ENCODE measurements around the gene TMEM86A.
"Not testable (repeated sequence)": the region's sequence is repeated elsewhere in the genome, so short reads cannot be mapped to it uniquely, and the experiment has no call there.

The TMEM86A gene, protein sequence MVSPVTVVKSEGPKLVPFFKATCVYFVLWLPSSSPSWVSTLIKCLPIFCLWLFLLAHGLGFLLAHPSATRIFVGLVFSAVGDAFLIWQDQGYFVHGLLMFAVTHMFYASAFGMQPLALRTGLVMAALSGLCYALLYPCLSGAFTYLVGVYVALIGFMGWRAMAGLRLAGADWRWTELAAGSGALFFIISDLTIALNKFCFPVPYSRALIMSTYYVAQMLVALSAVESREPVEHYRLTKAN

DNA sequence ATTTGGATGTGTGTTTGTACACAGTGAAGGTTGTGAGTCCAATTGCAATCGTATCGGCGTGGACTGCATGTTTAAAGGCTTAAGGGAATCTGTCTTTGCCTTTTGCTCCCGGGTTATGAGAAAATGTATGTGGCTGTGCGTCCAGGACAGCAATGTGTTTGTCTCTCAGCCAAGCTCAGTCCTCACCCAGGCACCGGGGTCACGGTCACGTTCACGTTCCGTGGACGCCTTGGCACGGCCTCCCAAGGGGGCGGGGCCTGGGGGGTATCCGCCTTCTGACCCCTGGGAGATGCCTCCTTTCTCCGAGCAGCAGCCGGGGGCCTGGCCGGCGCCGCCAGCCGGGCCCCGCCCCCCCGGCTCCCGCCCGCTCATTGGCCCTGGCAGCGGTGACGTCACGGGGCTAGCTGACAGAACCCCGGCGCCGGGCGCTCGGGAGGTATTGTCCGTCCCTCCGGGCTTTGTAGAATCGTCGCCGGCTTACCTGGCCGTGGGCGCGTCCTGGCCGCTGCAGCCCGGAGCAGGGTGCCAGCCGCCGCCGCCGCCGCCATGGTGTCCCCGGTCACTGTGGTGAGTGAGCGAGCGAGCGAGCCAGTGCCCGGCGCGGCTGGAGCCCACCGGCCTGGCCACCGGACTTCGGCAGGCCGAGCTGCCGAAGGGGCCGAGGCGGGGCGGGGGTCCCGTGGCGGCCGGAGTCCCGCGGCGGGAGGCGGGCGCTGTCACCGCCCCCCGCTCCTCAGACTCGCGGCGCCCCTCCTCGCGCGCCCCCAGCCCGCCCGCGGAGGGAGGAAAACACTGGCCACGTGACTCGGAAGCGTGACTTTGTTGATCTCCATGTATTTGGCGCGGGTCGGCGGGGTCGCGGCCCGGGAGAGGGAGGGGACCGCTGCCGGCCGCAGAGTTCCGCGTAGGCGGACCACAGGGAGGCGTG is at the start of gene TMEM86A:
Gene TMEM86A, plus strand, starts transcription at position 439 of the 928 bp plus-strand sequence. Its CDS starts 108 bp downstream, at position 547.
- peak; percentile 29 to 40 for DNase-seq (ENCODE audit: low read depth in 2 of 2)

DNA sequence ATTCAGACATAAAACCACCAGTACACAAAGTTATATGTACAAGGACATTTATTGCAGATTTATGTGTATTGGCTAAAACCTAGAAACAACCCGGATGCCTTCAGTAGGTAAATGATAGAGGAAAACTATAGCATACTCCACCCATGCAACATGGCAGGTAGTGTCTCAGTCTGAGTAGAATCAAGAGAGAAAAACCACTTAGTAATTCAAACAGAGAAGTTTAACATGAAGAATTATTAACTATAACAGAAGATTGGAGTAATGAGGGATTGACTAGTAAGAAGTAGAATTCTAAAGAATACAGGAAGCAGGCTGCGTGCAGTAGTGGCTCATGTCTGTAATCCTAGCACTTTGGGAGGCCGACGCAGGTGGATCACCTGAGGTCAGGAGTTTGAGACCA is 48.2 kb upstream of the TMEM86A start:
- DNase-seq (ENCODE audit: low read depth in 2 of 2): no peak

DNA sequence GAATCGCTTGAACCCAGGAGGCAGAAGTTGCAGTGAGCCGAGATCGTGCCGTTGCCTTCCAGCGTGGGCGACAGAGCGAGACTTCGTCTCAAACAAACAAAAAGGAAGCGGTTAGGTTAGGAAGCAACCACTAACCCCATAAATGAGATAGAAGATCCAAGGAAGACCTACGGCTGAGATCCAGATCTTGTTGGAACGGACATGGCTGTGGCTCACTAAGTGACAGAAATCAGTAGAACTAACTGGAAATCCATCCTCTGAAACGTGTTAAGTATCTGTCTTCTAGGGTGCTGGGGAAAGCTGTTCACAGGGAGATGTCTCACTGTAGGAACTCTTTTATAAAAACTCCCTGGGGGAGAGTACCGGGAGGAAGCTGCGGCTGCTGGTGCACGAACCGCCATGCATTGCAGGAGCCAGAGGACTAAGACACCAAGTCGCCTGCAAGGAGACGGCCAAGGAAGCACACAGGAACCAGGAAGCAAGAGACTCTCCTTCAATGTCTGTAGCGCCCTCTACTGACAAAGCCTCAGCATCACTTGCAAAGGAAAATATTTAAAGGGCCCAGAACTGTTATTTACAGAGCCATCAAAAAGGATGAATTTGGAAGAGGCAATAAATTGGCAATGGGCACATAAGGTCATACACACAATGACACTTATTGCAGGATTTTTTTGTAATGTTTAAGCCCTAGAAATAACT is 47.6 kb upstream of the TMEM86A start:
- peak; percentile 15 to 22 for DNase-seq (ENCODE audit: low read depth in 2 of 2)

DNA sequence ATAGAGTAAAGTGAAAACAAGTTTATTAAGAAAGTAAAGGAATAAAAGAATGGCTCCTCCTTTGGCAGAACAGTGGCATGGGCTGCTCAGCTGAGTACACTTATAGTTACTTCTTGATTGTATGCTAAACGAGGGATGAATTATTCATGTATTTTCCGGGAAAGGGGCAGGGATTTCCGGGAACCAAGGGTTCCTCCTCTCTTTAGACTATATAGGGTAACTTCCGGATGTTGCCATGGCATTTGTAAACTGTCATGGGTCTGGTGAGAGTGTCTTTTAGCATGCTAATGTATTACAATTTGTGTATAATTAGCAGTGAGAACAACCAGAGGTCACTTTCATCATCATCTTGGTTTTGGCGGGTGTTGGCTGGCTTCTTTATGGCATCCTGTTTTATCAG is 40.9 kb upstream of the TMEM86A start:
- no peak for DNase-seq (ENCODE audit: low read depth in 2 of 2)

DNA sequence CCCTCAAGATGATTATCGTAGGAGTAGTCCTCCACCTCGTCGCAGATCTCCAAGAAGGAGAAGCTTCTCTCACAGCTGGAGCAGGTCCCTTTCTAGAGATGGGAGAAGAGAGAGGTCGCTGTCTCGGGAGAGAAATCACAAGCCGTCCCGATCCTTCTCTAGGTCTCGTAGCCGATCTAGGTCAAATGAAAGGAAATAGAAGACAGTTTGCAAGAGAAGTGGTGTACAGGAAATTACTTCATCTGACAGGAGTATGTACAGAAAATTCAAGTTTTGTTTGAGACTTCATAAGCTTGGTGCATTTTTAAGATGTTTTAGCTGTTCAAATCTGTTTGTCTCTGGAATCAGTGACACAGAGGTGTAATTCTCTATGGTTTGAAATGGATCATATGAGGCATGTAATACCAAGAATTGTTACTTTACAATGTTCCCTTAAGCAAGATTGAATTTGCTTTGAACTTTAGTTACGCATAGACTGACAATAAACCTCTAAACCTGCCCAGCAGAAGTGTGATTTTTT is 33.2 kb upstream of the TMEM86A start:
- DNase-seq (ENCODE audit: low read depth in 2 of 2): not testable (repeated sequence)

DNA sequence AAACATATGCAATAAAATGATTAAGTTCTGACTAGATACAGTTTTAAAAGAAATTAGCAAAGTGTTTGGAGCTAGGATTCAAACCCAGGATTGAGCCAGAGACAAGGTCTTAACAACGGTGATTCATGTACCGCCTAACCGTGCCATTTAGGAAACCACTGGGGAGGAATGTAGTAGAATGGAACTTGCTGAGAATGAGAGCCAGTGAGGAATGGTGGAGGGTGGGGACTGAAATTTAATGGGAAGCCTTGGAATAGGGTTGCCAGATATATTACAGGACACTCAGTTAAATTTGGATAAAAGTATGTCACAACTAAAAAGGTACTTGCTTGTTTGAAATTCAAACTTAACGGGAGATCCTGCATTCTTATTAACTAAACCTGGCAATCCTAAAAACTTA is 30.4 kb upstream of the TMEM86A start:
- no peak for DNase-seq (ENCODE audit: low read depth in 2 of 2)

DNA sequence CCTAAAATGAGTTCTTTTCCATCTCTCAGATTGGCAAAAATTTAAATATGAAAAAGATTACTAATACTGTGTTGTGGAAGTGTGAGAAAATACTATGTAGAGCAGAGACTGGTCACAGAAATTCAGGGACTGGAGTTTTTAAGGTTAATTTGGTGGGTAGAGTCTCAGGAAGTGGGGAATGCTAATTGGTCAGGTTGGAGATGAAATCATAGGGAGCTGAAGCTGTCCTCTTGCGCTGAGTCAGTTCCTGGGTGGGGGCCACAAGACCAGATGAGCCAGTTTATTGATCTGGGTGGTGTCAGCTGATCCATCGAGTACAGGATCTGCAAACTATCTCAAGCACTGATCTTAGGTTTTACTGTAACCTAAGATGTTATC is 29.4 kb upstream of the TMEM86A start:
- no peak for DNase-seq (ENCODE audit: low read depth in 2 of 2)

DNA sequence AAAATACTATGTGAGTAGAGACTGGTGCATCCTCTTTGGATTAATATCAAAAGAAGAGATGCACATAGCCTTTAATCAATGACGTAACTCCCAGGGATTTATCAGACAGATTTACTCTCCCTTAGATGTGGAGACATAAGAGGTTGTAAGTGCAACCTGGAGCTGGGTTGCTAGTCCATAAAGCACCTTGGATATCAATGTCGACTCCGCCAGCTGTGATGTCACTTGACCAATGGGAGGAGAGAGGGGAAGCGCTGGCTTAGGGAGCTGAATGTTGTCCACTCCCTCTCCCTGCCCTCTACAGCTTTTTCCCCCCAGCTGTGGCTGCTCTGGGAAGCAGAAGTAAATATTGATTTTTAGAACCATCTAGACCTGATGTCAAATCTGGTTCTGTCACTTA is 28.9 kb upstream of the TMEM86A start:
- DNase-seq (ENCODE audit: low read depth in 2 of 2): no peak

DNA sequence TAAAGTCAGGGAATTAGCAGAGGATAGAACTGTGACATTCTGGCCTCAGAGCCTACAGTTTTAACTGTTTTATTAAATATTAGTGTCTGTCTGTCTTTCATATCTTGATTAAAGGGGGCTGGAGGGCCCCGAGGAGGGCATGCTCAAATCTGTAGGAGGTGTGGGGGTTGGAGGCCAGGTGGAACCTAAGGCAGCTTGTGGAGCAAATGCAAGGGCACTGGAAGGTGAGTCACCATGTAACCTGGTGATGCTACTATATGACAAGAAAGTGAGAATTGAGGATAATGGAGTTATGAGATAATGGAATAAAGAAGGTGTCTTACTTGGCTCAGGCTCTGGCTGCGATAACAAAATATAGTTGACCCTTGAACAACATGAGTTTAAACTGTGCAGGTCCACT is 27.3 kb upstream of the TMEM86A start:
- no peak for DNase-seq (ENCODE audit: low read depth in 2 of 2)

DNA sequence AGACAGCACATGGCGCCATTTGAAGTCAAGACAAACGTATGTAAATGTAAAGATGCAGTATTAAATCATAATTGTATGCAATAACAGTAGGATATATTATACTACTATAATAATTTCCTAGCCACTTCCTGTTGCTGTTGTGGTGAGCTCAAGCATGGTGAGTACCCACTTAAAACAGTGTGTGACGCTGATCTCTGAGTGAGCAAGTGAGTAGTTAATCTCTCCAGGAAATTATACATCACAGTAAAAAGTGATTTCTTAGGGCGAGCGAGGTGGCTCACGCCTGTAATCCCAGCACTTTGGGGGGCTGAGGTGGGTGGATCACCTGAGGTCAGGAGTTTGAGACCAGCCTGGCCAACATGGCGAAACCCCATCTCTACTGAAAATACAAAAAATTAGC is 26.4 kb upstream of the TMEM86A start:
- not testable (repeated sequence) for DNase-seq (ENCODE audit: low read depth in 2 of 2)

DNA sequence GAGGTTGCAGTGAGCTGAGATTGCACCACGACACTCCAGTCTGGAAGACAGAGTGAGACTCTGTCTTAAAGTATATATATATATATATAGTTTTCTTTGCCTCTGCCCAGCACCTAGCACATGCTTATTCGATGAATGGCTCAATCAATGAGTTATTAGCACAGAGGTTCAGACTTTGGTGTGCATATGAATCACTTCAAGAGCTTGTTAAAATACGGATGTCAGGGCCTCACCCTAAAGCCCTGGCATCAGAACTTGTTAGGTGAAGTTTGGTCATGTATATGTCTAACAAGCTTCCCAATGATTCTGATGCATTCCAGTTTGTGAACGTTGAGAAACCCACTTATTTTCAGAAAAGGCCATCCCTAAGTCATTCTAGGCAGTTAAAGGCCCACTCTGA is 21.8 kb upstream of the TMEM86A start:
- DNase-seq (ENCODE audit: low read depth in 2 of 2): no peak

DNA sequence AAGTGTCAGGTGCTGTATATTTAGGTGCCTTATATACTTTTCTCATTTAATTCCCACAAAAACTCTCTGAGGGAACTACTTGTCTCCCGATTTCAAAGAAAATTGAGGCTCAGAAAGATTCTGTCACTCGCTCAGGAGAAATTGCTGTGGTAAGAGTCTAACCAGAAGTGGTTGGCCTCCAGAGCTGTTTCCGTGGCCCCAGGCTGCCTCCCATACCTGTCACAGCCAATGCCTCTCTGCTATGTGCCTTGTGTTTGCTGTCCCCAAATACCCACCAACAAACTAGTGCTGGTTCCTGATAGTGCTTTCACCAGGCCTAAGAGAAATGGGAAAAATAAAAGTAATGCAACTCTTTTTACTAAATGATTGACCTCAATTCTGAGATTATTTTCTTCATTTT is 21.0 kb upstream of the TMEM86A start:
- no peak for DNase-seq (ENCODE audit: low read depth in 2 of 2)

DNA sequence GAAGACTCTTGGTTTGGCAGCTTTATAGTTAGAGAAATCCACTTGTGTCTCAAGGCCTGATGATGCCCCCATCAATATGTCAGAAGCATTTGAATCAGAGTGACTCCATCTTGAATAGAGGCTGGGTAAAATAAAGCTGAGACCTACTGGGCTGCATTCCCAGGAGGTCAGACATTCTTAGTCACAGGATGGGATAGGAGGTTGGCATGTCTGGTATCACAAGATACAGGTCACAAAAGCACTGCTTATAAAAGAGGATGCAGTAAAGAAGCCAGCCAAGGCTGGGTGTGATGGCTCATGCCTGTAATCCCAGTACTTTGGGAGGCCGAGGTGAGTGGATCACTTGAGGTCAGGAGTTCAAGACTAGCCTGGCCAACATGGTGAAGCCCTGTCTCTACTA is 16.6 kb upstream of the TMEM86A start:
- DNase-seq (ENCODE audit: low read depth in 2 of 2): not testable (repeated sequence)

DNA sequence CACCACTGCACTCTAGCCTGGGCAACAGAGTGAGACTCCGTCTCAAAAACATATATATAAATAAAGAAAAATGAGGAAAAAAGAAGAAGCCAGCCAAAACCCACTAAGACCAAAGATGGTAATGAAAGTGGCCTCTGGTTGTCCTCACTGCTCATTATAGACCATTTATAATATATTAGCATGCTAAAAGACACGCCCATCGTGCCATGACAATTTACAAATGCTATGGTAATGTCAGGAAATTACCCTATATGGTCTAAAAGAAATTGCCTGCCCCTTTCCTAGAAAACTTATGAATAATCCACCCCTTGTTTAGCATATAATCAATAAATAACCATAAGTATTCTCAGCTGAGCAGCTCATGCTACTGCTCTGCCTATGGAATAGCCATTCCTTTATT is 16.1 kb upstream of the TMEM86A start:
- no peak for DNase-seq (ENCODE audit: low read depth in 2 of 2)

DNA sequence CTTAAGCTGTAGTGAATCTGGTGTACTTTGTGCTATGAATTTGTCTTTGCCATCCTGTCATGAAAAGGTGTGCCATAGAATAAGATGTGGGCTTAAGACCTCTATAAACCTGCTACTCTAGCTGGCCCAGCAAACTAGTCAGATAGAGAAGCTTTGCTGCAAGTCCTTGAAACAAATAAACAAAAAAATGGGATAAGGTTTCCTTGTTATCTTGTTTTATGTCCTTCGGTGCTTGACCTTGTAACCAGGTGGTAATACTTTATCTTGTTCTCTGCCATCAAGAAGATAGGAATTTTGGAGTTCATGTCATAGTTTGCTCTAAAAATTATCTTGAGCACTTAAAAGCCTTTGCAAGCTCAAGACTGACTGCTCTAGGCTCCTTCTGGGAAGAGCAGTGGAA is 14.3 kb upstream of the TMEM86A start:
- no peak for DNase-seq (ENCODE audit: low read depth in 2 of 2)

DNA sequence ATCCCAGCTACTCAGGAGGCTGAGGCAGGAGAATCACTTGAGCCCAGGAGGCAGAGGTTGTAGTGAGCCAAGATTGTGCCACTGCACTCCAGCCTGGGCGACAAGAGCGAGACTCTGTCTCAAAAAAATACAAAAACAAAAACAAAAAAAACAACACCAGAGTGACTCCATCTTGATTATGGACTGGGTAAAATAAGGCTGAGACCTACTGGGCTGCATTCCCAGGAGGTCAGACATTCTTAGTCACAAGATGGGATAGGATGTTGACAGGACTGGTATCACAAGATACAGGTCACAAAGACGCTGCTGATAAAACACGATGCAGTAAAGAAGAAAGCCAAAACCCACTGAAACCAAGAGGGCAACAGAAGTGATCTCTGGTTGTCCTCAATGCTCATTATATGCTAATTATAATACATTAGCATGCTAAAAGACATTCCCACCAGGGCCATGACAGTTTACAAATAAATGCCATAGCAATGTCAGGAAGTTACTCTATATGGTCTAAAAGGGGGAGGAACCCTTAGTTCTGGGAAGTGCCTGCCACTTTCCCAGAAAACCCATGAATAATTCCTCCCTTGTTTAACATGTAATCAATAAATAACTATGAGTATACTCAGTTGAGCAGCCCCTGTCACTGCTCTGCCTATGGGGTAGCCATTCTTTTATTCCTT is 7.0 kb upstream of the TMEM86A start:
- DNase-seq (ENCODE audit: low read depth in 2 of 2): not testable (repeated sequence)

DNA sequence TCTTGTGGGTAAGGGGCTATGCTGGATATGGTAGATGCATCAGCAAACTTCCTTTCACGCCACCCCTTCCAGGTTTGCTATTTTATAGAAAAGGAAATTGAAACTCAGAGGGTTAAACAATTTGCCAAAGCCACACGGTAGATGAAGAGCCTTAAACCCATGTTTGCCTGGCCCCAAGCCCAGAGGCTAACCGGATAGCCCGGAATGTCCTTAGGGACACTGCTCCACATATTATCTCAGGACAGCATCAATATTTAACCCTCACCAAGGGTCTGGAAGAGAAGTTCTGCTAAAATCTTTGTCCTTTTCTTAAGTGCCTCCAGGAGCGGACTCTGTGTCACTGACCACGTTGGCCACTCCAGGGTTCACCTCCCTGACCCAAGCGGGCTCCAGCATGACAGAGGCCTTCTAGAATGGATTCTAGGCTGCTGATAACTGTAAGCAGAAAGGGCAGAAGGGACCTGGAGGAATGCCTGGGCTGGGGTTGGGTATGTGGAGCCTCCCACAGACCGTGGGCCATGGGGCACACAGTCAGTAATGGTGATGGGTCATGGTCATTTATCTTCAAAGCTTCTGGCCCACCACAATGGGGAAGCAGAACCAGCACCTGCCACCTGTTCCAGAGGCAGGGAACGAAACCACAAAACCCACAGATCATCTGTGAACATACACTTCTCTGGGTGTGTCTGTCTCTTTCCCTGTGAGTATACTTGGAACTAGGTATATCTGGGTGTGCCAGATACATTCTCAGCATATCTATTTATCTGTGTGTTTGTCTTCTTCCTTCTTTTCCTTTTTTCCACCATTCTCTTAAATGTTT is 5.4 kb upstream of the TMEM86A start:
- no peak for DNase-seq (ENCODE audit: low read depth in 2 of 2)

DNA sequence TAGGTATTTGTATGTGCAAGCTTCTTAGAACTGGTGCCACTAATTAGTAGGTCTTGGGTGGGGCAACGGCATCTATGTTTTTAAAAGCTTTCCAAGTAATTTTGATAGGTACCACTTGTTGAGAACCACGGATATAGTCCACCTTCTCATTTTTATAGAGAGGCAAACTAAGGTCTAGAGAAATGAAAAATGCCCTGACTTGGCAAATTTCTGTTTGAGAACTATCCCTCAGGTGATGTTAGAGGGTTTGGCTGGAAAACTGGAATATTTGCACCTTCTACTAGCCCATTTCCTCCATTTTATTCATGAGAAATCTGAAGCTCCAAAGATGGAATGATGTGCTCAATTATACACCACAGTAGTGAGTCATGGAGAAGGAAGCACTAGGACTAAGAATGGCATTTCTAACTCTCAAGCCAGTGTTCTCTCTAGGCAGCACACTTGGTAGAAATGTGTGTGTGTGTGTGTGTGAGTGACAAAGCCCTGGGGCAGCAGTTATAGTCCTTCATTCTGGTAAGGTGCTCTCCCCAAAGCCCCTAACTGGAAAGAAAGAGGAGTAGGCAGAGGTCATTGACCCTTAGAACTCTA is 1.8 kb upstream of the TMEM86A start:
- no peak for DNase-seq (ENCODE audit: low read depth in 2 of 2)

DNA sequence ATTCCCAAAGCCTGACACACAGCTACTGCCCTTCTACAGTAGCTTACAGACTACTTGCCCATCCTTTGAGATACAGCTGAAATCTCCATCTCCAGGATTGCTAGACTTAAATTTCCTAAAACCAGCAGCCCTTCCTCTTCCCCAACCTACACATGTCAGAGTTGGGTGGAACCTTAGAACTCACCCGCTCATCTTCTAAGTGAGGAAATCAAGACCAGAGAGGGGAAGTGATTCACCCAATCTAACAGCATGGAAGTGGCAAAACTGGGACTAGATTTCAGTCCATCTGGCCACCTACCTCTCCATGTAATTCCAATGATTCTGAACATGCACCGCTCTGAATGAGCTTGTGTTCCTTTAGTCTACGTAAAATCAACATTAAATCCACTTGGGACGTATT is 1.0 kb upstream of the TMEM86A start:
- DNase-seq (ENCODE audit: low read depth in 2 of 2): no peak

DNA sequence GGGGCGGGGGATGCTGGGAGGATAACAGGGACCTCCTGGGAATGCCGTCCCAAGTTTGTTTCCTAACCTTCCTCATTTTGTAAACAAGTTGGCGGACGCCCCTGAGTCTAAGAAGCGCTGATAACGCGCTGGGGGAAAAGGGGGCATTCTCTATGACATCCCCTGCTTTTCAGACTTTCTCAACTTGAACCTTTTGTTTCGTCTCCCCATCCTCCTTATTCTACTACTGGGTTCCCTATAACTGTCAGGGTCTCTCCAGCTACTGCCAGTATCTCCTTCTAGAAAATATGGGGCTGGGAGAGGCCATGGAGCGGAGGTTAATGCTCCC is 654 bp downstream of the TMEM86A start:
- no peak for DNase-seq (ENCODE audit: low read depth in 2 of 2)

DNA sequence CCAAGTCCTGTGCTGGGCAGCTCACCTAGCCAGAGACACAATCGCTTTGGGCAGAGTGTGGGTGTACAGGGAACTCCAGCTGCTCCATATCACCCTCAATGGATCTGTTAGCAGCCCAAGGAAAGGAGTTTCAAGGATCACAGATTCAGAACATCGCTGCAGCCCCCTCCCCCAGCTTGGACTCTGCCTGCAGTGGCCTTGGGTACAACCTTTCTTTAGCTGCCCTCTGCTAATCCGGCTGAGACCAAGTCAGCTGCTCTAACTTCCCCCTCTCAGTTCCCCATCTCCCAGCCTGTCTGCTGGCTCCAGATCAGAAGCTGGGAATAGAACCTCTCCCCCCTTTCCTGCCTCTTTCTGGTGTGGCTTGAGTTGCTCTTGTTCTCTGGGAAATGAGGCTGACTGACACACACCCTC is 1.3 kb downstream of the TMEM86A start:
- no peak for DNase-seq (ENCODE audit: low read depth in 2 of 2)
